Measurements from ENCODE around the gene HNRNPA1. TPM values are rescaled to one million over a fixed set of nuclear protein-coding genes. Genes with fewer than 3 reads are reported as not detected.

Gene HNRNPA1
- total RNA-seq, 2 experiments from 2014 or later: 1,361 to 1,363 TPM

DNA sequence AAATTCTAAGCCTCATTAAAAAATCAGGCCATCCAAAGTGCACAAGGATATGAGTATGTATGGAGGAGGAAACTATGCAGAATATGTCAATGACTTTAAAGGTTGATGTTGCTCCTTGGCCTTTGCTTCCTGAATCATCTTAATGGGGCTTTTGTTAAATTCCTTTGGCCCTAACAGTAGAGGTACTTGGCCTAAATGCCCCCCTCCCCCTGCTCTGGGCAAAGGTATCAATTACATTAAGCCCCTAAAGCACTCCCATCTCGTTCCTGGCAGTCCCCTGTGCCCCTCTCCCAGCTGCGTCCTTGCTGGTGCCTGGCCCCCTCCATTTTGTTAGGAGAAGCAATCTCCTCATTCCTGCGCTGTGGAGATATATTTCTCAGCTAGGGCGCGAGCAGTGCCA lies 49.2 kb downstream of the HNRNPA1 start:
- POLR2A ChIA-PET: interaction anchor here (1.1 to 2.5 kb wide), 3 partner anchors 29 to 50 kb away, joined by 3 to 7 read pairs (median 5); no protein-coding TSS in a partner anchor
- CTCF ChIA-PET: interaction anchor here (1.0 kb wide), 1 partner anchor 51 kb away, joined by 6 read pairs; no protein-coding TSS in a partner anchor
- Mint-ChIP-seq H3K27ac (peak overlapping the region; percentile 35), H3K36me3 (ENCODE audit: low read depth) (peaks cover 17% of the 10 kb centered on the region), H3K27me3 (no peaks in the 10 kb centered on the region), H3K4me1 (peaks cover 67% of the 10 kb centered on the region), H3K4me3 (no peak overlapping the region), H3K9me3 (no peaks in the 10 kb centered on the region)
- no peak for DNase-seq

DNA sequence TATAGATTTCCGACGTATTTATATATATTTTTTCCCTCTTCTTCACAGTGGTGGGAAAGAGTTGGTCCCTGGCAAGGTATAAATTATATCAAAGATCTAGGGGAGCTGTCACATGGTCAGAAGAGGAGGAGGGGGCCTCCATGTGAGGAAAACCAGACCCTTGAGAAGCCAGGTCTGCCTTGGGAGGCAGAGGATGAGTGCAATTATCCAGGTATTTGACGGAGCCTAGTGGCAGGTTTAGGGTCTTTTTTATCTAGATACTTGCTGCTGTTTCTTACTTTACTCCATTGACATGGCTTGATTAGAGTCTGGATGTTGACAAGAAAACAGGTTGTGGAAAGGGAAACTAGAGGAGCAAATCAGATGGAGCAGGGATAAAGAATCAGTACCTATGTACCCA lies 49.9 kb downstream of the HNRNPA1 start:
- ChIA-PET CTCF (interaction anchor here (1.8 kb wide), 1 partner anchor 69 kb away, joined by 7 read pairs; no protein-coding TSS in a partner anchor), POLR2A (interaction anchor here (1.1 kb wide), 1 partner anchor 47 kb away, joined by 3 read pairs; no protein-coding TSS in a partner anchor)
- H3K27ac Mint-ChIP-seq: peak overlapping the region; percentile 70
- no peaks in the 10 kb centered on the region for H3K27me3 Mint-ChIP-seq
- no peak overlapping the region for H3K4me3 Mint-ChIP-seq
- peaks cover 11% of the 10 kb centered on the region for H3K36me3 Mint-ChIP-seq (ENCODE audit: low read depth)
- H3K4me1 Mint-ChIP-seq: peaks cover 62% of the 10 kb centered on the region
- DNase-seq: no peak
- no peaks in the 10 kb centered on the region for H3K9me3 Mint-ChIP-seq

DNA sequence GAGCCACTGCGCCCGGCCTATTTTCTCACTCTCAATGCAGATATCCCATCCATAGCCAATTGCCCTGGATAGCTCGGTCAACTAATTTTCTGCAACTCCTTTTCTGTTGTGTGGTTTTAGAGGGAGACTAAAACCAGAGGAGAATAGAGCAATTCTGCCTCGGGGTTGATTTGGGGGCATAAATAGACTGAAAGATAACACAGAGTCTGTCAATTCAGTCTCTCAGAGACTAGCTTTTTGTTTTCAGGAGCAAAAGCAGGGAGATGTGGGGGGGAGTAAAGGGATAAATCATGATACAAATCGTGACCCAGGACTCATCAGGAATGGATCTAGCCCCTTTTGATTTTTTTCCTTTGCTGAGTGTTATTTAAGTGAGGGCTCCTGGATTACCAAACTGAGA lies 50.9 kb downstream of the HNRNPA1 start:
- Mint-ChIP-seq H3K27ac (peak overlapping the region; percentile 70), H3K9me3 (no peaks in the 10 kb centered on the region), H3K27me3 (no peaks in the 10 kb centered on the region), H3K4me3 (no peak overlapping the region), H3K36me3 (ENCODE audit: low read depth) (peaks cover 14% of the 10 kb centered on the region), H3K4me1 (peaks cover 57% of the 10 kb centered on the region)
- ChIA-PET CTCF (interaction anchor here (1.8 kb wide), 1 partner anchor 68 kb away, joined by 7 read pairs; no protein-coding TSS in a partner anchor), POLR2A (no interaction called here)
- no peak for DNase-seq

DNA sequence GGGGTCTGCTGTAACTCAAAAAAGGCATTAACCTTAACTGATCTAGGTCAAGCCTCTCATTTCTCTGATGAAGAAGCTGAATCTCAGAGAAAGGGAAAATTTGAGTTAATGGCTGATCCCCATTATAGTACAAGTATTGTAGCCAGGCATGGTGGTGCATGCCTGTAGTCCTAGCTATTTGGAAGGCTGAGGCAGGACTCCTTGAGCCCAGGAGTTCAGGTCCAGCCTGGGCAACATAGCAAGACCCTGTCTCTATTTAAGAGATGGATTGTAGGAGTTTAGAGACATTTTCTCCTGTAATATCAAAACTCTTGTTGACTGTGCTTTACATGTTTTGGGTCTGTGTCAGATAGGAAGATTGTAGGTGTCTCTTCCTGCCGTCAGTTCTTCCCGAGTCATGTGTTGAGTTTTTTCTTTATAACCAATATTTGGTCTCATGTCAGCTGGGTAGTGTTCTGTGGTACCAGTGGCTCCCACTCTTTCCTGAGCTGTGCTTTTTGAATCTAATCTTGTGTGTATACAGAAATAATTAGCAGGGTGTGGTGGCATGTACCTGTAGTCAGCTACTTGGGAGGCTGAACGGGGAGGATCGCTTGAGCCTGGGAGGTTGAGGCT lies 53.0 kb downstream of the HNRNPA1 start:
- H3K4me3 Mint-ChIP-seq: no peak overlapping the region
- peaks cover 42% of the 10 kb centered on the region for H3K4me1 Mint-ChIP-seq
- H3K27ac Mint-ChIP-seq: peak overlapping the region; percentile 16
- no peaks in the 10 kb centered on the region for H3K9me3 Mint-ChIP-seq
- H3K36me3 Mint-ChIP-seq (ENCODE audit: low read depth): peaks cover 14% of the 10 kb centered on the region
- no peaks in the 10 kb centered on the region for H3K27me3 Mint-ChIP-seq
- DNase-seq: no peak
- POLR2A ChIA-PET: interaction anchor here (1.1 to 6.1 kb wide), 7 partner anchors 9 to 53 kb away, joined by 3 to 30 read pairs (median 5); partner anchors contain the start of genes CBX5, COPZ1 and HNRNPA1
- CTCF ChIA-PET: interaction anchor here (0.9 to 7.0 kb wide), 11 partner anchors 7 to 106 kb away, joined by 3 to 105 read pairs (median 5); partner anchors contain the start of gene COPZ1

Other genes starting within 250 kb of the HNRNPA1 start
- not detected for gene HOXC5, start 247.7 kb upstream of the HNRNPA1 start, total RNA-seq
- gene HOXC4, start 226.9 kb upstream of the HNRNPA1 start, total RNA-seq: under 1 TPM; 0.15 to 0.23 TPM
- gene SMUG1, start 91.7 kb upstream of the HNRNPA1 start, total RNA-seq: 10 to 100 TPM; 25.7 to 27.9 TPM
- 100 to 1,000 TPM; 103 to 106 TPM for gene CBX5, start 604 bp upstream of the HNRNPA1 start, total RNA-seq
- gene NFE2, start 20.3 kb downstream of the HNRNPA1 start, total RNA-seq: under 1 TPM in 1 of 2 experiments, not detected in 1; 0.20 TPM
- 100 to 1,000 TPM; 126 to 130 TPM for gene COPZ1, start 44.4 kb downstream of the HNRNPA1 start, total RNA-seq
- under 1 TPM; 0.18 to 0.25 TPM for gene GPR84, start 83.8 kb downstream of the HNRNPA1 start, total RNA-seq
- gene ZNF385A, start 104.0 kb downstream of the HNRNPA1 start, total RNA-seq: 1 to 10 TPM in 1 of 2 experiments, under 1 TPM in 1; 0.38 to 1.2 TPM
- 100 to 1,000 TPM; 102 to 107 TPM for gene ITGA5, start 138.5 kb downstream of the HNRNPA1 start, total RNA-seq
- 10 to 100 TPM; 14.9 to 16.4 TPM for gene GTSF1, start 192.9 kb downstream of the HNRNPA1 start, total RNA-seq
- 100 to 1,000 TPM; 188 to 189 TPM for gene NCKAP1L, start 217.0 kb downstream of the HNRNPA1 start, total RNA-seq

All from activated CD4-positive, alpha-beta memory T cell treated with anti-CD3 and anti-CD28 coated beads, Interleukin-2, amount 10 ng/mL, durations not matched to agents 7 days and 5 days (primary cell).